GM21423 (cell line): ENCODE measurements around the gene ARL8A.
"Not testable (repeated sequence)": the region's sequence is repeated elsewhere in the genome, so short reads cannot be mapped to it uniquely, and the experiment has no call there.

Source experiments
- ATAC-seq: cut with Tn5 transposase; IDR thresholded peaks from one replicate; pipeline ENCODE4 v1.9.1; 2021; ENCODE audit warnings: mild to moderate bottlenecking, moderate library complexity; ENCODE audit not compliant: unreplicated experiment

ARL8A gene

DNA sequence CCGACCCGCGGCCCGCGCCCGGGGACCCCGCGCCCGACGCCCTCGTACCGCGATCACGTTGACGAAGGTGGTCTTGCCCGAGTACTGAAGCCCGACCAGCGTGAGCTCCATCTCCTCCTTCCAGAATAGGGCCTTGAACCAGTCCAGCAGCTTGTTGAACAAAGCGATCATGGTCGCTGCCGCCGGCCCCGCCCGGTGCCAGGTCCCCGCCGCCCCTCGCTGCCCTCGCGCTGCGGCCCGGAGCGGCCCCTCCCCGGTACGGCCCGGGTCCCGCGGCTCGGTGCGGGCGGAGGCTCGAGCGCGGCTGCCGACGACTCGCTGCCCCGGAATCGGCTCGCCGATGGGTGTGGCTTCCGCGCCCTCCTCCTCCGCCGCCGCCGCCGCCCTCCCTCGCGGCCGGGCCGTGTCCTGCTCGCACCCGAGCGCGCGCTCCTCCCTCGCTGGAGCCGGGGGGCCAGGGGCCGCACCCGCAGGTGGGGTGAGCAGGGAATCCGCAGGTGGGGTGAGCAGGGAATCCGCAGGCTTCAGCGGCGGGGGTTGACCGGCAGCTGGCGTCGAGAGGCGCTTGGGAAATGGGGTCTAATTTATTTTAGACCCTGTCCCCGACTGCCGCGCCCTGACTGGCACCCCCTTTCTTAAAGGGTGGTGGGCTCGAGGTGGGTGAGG is at the start of gene ARL8A:
Gene ARL8A, minus strand, starts transcription at position 336 of the 666 bp plus-strand sequence. Its CDS starts 165 bp downstream, at position 171.
- ATAC-seq: peak; percentile 54

DNA sequence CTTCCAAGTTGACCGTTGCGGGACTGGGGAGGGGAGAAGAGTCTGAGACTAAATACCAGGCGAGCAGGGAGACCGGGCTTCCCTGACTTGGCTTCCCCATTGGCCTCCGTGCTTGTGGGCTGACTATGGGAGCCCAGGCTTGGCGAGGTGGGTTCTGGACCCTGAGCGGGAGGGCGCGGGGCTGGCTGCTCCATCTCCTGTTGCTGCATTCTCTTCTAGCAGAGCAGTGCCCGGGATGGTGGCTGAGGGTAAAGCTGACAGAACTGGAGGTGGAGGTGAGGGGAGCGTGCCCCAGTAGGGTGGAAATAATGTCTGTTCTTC is 49.8 kb upstream of the ARL8A start:
- no peak for ATAC-seq

DNA sequence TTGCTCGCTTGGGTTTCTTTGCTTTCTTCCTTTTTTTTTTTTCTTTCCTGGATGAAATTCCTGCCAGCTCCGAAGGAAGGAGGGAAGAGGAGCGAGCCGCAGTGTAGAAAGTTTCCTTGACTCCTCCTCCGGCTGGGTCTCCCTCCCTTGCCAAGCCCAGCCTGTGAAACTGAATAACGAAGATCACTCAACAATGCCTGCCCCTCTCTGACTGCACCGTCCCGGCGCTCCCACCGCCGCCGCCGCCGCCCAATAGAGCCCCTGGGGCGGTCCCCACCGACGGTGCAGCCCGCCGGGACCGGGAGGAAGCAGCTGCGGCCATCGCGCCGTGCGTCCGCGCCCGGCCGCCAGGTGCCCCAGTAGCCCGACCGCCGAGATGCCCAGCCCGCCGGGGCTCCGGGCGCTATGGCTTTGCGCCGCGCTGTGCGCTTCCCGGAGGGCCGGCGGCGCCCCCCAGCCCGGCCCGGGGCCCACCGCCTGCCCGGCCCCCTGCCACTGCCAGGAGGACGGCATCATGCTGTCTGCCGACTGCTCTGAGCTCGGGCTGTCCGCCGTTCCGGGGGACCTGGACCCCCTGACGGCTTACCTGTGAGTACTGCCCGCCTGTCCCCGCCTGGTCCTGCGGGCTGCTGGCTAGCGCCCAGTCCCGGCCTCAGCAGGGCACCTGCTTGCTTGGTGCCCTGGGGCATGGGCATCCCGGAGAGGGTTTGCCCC is 49.2 kb upstream of the ARL8A start, which contains the start of gene LGR6:
Gene LGR6, plus strand, starts transcription at position 186 of the 714 bp plus-strand sequence. Its CDS starts 191 bp downstream, at position 377.
- ATAC-seq: no peak

DNA sequence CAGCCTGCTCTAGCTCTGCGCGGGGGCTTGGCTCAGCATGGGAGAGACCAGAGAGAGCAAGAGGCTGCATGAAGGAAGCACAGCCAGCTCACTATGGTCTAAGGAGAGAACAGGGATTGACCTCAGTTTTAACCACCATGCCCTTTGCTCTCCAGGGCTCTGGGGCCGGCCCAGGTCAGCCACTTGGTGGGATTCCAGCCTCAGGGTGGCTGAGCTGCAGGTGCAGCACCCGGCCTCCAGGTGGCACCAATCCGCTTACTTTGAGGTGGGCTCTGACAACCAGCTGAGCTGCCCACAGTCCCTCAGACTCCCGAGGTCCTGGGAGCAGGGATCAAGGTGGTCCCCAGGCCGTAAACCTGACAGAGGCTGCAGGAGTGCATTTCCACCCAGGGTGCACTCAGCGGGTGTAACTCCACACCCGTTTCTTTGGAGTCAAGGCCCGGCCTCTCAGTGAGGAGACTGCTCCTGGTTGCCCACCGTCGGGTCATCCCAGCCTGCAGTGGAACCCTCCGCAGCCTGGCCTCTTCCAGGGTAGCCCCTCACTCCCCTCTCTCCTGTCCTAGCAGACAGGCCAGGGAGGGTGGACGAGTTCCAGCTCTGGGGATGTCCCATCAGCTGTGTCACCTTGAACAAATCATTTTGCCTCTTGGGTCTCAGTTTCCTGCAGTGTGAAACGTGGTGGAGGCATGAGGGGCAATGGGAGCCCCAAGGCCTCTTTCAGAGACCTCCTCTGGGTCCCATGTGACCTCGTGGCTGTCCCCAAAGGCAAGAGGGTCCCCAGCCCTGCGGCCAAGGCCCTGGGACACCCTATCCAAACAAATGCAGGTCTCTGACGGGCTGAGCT is 48.5 kb upstream of the ARL8A start:
- no peak for ATAC-seq

DNA sequence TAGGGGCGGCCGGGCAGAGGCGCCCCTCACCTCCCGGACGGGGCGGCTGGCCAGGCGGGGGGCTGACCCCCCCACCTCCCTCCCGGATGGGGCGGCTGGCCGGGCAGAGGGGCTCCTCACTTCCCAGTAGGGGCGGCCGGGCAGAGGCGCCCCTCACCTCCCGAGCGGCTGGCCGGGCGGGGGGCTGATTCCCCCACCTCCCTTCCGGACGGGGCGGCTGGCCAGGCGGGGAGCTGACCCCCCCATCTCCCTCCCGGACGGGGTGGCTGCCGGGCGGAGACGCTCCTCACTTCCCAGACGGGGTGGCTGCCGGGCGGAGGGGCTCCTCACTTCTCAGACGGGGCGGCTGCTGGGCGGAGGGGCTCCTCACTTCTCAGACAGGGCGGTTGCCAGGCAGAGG is 46.9 kb upstream of the ARL8A start:
- not testable (repeated sequence) for ATAC-seq

DNA sequence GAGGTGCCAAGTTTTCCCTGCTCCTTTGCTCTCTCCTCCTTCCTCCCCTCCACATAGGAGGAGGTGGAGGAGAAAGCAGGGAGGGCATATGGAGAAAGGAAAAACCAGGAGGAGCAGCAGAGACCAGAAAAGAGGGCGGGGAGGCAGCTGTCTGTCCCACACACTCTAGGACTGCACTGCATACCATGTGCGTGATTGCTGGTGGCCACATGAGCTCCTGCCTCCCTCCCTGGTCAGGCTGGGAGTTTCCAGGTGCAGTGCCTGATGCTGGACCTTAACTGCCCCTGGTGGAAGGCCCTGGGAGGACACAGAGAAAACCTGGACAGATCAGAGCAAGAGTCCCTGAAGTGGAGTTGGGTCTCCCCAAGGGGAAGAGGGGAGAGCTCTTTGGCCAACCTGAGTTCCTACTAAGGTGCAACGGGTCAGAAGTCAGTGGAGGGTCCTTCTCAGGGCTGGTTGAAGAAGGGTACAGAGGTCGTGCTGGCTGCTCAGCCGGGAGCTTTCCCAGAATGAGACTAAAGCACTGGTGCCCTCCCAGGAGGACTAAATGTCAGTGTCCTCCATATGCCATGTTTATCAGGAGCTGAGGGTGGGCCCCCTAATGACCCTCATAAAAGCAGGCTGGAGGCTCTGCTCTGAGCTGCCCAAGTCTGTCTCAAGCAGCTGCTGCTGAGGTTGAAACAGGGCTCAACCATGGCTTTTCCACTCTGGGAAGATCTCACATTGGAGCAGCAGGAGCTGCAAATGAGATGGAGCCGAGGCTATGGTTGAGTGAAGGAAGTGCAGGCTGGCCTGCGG is 45.6 kb upstream of the ARL8A start:
- no peak for ATAC-seq

DNA sequence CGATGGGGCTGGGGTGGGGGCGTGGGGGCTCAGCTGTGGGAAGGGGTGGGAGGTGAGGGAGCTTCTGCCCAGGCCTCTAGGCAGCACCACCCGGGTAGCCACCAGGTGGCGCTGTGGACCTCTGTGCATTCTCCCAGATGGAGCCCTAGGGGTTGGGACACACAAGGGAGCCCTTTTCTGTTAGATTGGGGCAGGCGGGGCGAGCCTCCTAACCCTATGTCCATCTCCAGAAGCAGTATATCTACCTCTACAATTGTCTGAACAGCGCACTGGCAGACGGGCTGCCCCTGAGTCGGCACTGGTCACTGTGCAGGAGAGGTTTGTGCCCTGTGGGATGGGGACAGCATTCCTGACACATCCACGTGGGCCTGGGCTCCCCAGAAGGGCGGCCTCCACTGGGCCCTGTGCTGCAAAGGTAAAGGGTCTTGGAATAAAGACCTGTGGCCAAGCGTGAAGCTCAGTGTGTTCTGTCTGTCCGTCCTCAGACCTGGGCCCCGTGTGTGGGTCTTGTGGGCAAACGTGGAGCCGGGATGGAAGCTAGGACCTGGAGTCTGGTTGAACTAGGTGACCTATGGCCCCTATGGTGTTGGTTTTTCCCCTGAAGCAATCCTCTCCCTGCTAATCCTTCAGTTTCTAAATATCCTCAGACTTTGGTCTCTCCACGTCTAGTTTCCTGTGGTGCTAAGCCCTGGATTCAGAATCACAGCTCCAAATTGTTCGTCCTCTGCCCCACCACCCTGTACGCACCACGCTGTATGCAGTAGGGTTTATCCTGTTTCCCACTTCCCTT is 44.7 kb upstream of the ARL8A start:
- ATAC-seq: no peak

DNA sequence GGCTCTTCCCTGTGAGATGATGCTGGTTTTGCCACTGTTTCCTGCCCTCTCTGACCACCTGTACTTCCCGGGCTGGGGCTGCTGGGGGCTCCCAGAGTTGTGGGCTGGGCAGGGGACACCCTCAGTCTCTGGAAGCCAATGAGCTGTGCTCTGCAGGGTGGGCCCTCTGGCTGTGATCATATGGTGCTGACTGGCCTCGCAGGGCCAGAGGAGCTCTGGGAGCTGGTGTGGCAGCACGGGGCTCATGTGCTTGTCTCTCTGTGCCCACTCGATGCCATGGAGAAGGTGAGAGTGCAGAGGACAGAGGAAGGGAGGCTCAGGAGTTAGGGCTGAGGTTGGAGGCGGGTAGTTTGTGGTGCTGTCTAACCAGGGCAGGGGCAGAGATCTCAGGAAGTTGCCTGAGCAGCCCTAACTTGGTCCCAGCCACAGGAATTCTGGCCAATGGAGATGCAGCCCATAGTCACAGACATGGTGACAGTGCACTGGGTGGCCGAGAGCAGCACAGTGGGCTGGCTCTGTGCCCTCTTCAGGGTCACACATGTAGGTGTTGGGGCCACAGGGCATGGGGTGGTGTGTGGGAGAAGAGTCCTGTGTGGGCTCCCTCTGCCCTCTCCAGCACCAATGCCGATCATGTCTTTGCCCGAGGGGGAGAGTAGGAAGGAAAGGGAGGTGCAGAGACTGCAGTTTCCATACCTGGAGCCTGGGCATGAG is 43.3 kb upstream of the ARL8A start:
- no peak for ATAC-seq

DNA sequence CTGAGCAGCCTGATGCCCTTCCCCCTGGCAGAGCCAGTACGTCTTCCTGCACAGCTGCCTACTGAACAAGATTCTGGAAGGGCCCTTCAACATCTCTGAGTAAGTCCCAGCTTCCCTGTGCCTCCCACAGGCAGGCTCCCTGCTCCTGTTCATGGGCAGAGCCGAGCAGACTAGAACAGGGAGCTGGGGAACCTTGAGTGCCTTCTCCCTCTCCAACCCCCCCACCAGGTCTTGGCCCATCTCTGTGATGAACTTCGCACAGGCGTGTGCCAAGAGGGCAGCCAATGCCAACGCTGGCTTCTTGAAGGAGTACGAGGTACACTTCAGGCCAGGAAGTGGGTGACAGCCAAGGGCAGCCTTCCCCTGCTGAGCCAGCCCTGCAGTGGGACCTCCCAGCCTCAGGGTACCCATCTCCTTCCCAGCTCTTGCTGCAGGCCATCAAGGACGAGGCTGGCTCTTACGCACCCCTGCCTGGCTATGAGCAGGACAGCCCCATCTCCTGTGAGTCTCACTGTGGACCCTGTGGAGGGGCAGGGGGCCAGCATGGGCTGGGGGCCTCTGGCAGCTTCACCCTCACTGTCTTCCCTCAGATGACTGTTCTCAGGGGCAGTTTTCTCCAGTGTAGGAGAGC is 42.6 kb upstream of the ARL8A start:
- ATAC-seq: no peak

DNA sequence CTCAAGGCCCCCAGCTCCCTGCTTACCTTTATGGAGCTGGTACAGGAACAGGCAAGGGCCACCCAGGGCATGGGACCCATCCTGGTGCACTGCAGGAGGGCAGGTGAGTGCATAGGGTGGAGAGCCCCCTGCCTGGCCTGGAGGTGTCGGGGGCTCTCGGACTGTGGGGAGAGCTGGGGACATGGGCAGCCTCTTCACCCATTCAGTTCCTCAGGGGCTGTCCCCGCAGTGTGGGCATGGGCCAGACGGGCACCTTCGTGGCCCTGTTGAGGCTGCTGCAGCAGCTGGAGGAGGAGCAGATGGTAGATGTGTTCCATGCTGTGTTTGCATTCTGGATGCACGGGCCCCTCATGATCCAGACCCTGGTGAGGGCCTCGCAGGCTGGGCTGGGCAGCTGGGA is 41.8 kb upstream of the ARL8A start:
- ATAC-seq: no peak

DNA sequence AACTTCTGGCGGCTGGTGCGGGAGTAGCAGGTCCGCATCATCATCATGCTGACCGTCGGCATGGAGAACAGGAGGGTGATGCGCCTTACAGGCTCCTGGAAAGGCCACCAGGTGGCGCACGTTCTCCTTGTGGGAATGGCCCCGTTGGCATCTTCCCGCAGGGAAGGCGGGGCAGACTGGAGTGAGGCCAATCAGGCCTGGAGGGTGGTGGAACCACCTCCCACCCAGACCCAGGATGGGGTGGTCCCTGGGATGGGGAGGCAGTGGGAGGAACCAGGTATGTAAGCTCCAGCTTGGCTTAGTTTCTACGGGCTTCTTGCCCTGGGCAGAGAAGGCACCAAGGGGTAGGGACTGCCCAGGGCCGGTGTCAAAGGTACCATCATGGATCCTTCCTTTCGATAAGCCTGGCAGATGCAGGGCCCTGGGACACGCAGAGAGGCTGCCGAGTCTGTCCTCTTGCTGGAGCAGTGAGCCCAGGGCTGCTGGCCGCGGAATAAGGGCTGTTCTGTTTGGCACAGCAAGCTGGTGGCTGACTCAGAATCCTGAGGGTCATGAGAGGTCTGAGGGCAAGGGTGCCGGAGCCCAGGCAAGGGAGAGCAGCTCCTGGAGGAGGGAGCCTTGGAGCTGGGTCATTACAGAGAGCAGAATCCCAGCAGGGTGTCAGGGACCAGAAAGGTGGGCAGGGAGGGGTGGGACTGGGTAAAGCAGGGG is 40.4 kb upstream of the ARL8A start:
- ATAC-seq: no peak

DNA sequence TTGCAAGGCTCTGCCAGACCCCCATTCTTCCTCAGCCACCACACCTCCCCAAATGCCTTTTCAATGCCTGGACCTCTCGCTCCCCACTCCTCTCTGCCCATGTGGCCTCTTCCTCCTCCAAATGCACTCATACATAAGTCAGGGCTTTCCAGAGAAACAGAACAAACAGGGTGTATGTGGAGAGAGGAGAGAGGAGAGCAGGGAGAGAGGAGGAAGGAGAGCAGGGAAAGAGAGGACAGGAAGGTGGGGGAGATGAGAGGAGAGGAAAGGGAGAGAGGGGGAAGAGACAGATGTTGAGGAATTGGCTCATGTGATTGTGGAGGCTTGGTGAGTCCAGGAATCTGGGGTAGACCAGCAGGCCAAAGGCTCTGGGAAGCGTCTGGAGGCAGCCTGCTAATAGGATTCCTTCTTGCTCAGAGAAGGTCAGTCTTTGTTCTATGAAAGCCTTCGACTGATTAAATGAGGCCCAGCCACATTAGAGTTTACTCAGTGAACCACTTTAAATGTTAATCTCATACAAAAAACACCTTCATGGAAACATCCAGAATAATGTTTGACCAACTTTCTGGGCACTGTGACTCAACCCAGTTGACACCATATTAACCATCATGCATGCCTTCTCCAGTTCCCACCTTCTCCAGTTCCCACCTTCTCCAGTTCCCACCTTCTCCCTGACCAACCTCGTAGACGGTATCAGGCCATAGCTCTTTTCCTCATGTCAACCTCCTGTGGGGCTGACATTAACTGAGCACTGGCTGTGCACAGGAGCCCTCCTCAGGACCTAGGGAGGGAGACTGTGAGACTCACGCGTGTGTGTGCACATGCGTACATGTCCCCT is 37.7 kb upstream of the ARL8A start:
- no peak for ATAC-seq

DNA sequence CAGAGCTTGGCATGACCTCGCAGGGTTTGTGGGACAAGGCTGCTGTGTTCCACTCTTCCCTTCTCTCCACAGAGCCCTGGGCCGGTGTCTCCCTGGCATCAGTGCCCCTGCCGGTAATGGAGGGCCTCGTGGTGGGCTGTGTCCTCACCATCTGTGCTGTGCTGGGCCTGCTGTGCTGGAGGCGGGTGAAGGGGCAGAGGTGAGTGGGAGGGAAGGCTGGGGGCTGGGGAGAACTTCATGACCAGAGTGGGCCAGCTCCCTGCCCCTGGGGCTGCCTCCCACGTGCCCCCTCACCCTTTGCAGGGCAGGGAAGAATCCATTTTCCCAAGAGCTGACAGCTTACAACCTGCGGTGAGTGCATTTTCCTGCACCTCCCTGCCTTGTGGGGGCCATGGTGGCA is 37.0 kb upstream of the ARL8A start:
- ATAC-seq: no peak

DNA sequence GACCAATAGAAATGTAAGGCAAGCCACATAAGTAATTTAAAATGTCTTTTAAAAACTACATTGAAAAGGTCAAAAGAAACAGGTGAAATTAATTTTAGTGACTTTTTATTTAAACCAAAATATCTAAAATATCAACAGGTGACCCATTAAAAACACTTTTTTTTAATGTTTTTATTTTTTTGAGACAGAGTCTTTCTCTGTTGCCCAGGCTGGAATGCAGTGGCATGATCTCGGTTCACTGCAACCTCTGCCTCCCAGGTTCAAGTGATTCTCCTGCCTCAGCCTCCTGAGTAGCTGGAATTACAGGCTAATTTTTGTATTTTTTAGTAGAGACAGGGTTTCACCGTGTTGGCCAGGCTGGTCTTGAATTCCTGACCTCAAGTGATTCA is 36.2 kb upstream of the ARL8A start:
- not testable (repeated sequence) for ATAC-seq

DNA sequence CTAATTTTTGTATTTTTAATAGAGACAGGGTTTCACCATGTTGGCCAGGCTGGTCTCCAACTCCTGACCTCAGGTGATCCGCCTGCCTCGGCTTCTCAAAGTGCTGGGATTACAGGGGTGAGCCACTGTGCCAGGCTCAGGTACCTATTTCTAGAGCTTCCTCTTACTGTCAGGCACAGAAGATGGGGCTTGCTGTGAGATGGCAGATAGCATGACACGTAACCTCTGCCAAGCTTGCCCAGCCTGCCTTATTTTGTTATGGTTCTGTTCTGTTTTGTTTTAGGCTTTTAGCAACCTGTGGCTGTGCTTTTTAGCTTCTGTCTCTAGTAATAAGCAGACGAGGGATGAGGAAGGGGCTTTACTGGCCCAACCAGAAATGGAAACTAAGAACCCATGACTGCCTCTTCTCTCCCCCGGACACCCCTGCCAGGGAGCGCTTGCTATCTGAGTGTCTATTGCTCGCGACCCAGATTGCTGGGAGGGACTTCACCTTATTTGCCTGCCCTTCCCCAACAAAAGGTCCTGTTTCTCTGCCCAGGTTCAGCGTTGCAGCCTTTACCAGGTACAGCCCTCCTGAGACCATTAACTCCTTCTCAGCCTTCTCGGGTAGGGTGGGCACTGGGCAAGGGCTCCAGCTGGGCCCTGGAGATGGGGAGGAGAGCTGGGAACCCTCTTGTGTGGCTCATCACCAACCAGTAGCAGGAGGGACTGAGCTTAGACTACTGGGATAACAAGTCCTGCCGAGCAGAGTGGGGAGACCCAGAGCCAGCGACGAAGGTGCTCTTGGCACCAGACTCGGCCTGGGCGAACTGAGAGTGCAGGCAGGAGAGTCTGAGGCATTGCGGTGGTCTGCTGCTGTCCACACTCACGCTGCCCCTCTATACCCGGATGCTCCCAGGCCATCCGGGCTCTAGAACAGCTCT is 35.6 kb upstream of the ARL8A start:
- ATAC-seq: no peak
